Measurements from ENCODE around the gene RALGPS2. TPM values are rescaled to one million over a fixed set of nuclear protein-coding genes. Genes with fewer than 3 reads are reported as not detected.

Gene RALGPS2
- total and polyA plus RNA-seq, 9 of the 15 experiments (the other 6 are each of a cell fraction or from before 2014, with no cell fraction given): 0.28 to 6.5 (median 2.6) TPM

GRCh38 chr1:178955391-178955954 is 230.4 kb downstream of the RALGPS2 start:
- intact Hi-C loops (cut with micrococcal nuclease) (no loop called here), in situ Hi-C loops (cut with MboI) (no loop called here)
- DNase-seq (ENCODE audit: extremely low read depth in 1 of 4, low spot score in 3 of 4) (no peak), ATAC-seq (no peak), FAIRE-seq (no peak)
- CTCF ChIA-PET (ENCODE audit: low intra/inter-chr PET ratio): no interaction called here
- H3K9me3 ChIP-seq (replicated peaks; ENCODE audit: control insufficient read depth, insufficient read depth, low read depth, low read length): no peaks in the 10 kb centered on the region
- BruUV-seq (replicated peaks): no TSS peak
- no peak overlapping the region for H3K27ac ChIP-seq (ENCODE audit: extremely low read depth, low read depth, low read length)
- H3K4me1 ChIP-seq (replicated peaks in 1 of 2; ENCODE audit: control insufficient read depth in 2 of 2, insufficient read depth in 2 of 2, low read length in 2 of 2): peaks cover 0 to 3% of the 10 kb centered on the region in 2 experiments; a peak in 3 of 5 replicates
- H3K9ac ChIP-seq (ENCODE audit: insufficient read depth in 1 of 2, low read depth in 2 of 2, low read length in 2 of 2): no peak overlapping the region
- 0% methylated on average over 1 of the region's 1 CpG for whole genome bisulfite sequencing (ENCODE audit: insufficient coverage, low coverage, missing lambda C conversion rate)
- H3K36me3 ChIP-seq (ENCODE audit: control insufficient read depth, insufficient read depth, low read length): no peaks in the 10 kb centered on the region
- TF ChIP-seq RHOXF2B (CRISPR knock-in tag; conservative IDR thresholded peaks at IDR 0.05): no peak
- no peak for TF ChIP-seq ZNF764 (CRISPR knock-in tag; IDR thresholded peaks at IDR 0.05; ENCODE audit: low read depth)
- no peak for TF ChIP-seq TCF7L2 (IDR thresholded peaks at IDR 0.05; ENCODE audit: low read depth, low read length)
- no peak for TF ChIP-seq ID3 (CRISPR knock-in tag; IDR thresholded peaks at IDR 0.05)
- TF ChIP-seq ID3 (tag; IDR thresholded peaks at IDR 0.05): no peak
- TF ChIP-seq AFF4 (CRISPR knock-in tag; IDR thresholded peaks at IDR 0.05): no peak
- no peak for TF ChIP-seq DDX20 (tag; IDR thresholded peaks at IDR 0.05; ENCODE audit: low read depth)
- no peak for TF ChIP-seq FOXA3 (CRISPR knock-in tag; conservative IDR thresholded peaks at IDR 0.05 in 1 of 2, IDR thresholded peaks at IDR 0.05 in 1 of 2)
- no peak for TF ChIP-seq SNAPC5 (CRISPR knock-in tag; IDR thresholded peaks at IDR 0.05)
- no peak for TF ChIP-seq CXXC5 (CRISPR knock-in tag; IDR thresholded peaks at IDR 0.05)
- TF ChIP-seq LCOR (CRISPR knock-in tag; IDR thresholded peaks at IDR 0.05): no peak
- TF ChIP-seq ADNP (tag; IDR thresholded peaks at IDR 0.05): no peak
- no peak for TF ChIP-seq NCOR1 (IDR thresholded peaks at IDR 0.05)
- no peak for TF ChIP-seq SRSF3 (IDR thresholded peaks at IDR 0.05; ENCODE audit: insufficient read depth, low read length)
- no peak for TF ChIP-seq FUS (optimal IDR thresholded peaks at IDR 0.05; ENCODE audit: low read depth, low read length)
- TF ChIP-seq USF1 (CRISPR knock-in tag; IDR thresholded peaks at IDR 0.05): no peak
- H3K27me3 ChIP-seq (ENCODE audit: control insufficient read depth in 2 of 2, insufficient read depth in 2 of 2, low read length in 2 of 2): peaks cover 37 to 78% of the 10 kb centered on the region in 2 experiments
- H3K4me3 ChIP-seq: no peak overlapping the region
- H2AFZ ChIP-seq (ENCODE audit: low read depth, low read length): no peak overlapping the region
- peaks cover 6% of the 10 kb centered on the region; the same call in 1 of the 2 replicates for H4K20me1 ChIP-seq (replicated peaks; ENCODE audit: control insufficient read depth, insufficient read depth, low read length)
- POLR2A ChIA-PET: interaction anchor here (0.6 to 0.7 kb wide), 2 partner anchors 18 to 365 kb away, joined by 3 to 4 read pairs; no protein-coding TSS in a partner anchor
- H3K4me2 ChIP-seq (ENCODE audit: insufficient read depth, low read length): no peak overlapping the region
- no peaks in the 10 kb centered on the region for H3K79me2 ChIP-seq (ENCODE audit: control insufficient read depth, insufficient read depth, low read length)
- no peaks in the 10 kb centered on the region for H3K9me1 ChIP-seq (ENCODE audit: control insufficient read depth, insufficient read depth, low read length)
